ENCODE results near the gene ADISSP. TPM values are rescaled to one million over a fixed set of nuclear protein-coding genes. Genes with fewer than 3 reads are reported as not detected.

Gene ADISSP
- total RNA-seq, 1 donor from 2014 or later, result 93.0 TPM

DNA sequence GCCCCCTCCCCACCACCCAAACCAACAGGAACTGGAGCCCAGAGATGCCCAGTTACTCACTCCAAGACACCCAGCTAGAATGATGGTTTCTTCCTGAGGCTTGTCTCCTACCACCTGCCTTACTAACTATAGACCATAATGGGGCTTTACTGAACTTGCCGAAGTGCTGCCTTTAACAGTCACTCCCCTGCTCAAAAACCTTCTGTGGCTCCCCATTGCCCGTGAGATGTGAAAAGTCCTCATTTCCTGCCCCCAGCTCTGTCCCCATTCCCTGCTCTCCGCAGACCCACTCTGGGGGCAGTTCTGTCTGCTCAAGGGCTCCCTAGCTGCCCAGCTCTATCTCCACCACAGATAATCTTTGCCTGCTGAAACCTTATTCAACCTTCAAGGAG is 60.0 kb downstream of the ADISSP start:
- H3K9me3 Mint-ChIP-seq, result no peaks in the 10 kb centered on the region
- H3K36me3 Mint-ChIP-seq (ENCODE audit: low read depth), result no peaks in the 10 kb centered on the region
- H3K27ac Mint-ChIP-seq (ENCODE audit: unreplicated experiment), result no peak overlapping the region
- TF ChIP-seq, protein P1, sequence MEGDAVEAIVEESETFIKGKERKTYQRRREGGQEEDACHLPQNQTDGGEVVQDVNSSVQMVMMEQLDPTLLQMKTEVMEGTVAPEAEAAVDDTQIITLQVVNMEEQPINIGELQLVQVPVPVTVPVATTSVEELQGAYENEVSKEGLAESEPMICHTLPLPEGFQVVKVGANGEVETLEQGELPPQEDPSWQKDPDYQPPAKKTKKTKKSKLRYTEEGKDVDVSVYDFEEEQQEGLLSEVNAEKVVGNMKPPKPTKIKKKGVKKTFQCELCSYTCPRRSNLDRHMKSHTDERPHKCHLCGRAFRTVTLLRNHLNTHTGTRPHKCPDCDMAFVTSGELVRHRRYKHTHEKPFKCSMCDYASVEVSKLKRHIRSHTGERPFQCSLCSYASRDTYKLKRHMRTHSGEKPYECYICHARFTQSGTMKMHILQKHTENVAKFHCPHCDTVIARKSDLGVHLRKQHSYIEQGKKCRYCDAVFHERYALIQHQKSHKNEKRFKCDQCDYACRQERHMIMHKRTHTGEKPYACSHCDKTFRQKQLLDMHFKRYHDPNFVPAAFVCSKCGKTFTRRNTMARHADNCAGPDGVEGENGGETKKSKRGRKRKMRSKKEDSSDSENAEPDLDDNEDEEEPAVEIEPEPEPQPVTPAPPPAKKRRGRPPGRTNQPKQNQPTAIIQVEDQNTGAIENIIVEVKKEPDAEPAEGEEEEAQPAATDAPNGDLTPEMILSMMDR (conservative IDR thresholded peaks at IDR 0.05), result no peak
- DNase-seq (ENCODE audit: low read depth, low spot score), result no peak
- H3K27me3 Mint-ChIP-seq (ENCODE audit: low read depth), result no peaks in the 10 kb centered on the region
- H3K4me3 Mint-ChIP-seq, result no peak overlapping the region
- no peaks in the 10 kb centered on the region for H3K4me1 Mint-ChIP-seq

DNA sequence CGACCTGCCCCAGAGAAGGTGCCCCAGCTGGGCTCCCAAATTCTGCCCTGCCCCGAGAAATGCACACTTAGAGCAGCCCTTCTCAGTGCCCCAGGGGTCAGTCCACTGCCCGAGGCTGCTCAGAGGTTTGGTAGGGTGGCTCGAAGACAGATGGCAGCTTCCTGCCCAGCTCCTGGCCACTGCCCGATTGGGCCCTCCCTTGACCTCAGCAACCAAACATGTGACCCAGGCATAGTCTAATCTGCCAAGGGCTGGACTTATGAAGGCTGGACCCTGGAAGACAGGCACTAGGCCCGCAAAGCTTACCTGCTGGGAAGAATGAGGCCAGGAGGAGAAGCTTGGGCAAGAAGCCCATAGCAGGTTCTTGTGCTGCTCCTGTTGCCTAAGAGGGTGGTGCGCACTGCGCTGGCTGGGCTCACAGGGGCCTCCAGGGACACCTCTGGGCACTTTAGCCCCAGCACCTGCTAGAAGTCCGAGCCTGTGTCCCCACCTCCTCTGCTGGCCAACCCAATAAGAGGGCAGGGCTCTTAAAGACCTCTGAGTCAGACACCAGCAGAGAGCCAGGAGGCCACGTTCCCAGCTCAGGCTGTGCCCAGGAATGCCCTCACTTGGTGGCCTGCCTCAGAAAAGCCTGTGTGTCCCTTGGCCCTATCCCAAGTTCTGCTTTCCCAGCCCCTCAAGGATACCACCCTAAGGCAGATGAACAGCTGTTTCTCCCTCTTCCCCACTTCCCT is 60.6 kb downstream of the ADISSP start:
- Mint-ChIP-seq H3K4me3 (no peak overlapping the region), H3K9me3 (no peaks in the 10 kb centered on the region), H3K27me3 (ENCODE audit: low read depth) (no peaks in the 10 kb centered on the region), H3K27ac (ENCODE audit: unreplicated experiment) (no peak overlapping the region), H3K36me3 (ENCODE audit: low read depth) (no peaks in the 10 kb centered on the region), H3K4me1 (no peaks in the 10 kb centered on the region)
- TF ChIP-seq, protein P1 (conservative IDR thresholded peaks at IDR 0.05), result no peak
- DNase-seq (ENCODE audit: low read depth, low spot score), result no peak

DNA sequence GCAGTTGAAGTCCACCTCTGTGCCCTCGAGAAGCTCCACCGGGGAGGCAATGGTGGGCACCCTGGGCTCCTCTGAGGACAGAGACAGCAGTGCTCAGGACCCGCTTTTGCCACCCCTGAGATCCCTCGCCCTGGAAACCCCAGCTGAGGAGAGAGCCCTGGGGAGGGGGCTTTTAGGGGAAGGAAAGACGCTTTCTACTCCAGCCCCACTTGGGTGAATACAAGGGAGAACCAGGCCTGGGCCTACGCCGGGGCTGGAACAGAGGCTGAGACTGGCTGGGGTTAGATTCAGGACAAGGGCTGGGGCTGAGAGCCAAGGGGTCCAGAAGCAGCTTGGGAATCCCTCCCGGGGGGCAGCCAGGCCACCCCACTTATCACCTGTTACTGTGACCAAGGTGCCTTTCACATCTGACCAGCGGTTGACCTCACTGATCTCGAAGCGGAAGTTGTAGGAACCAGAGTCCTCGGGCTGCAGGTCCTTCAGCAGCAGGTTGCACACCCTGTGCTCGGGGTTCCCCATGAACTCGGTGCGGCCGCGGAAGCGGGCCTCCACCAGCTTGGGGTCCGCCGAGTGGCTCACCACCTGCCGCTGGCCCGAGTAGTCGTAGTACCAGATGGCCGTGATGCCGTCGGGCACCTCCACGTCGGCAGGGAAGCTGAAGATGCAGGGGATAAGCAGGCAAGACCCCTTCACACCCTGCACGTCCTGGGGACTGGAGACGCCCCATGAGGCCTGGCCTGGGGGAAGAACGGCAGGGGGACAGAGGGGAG is 61.4 kb downstream of the ADISSP start:
- no peak overlapping the region for H3K27ac Mint-ChIP-seq (ENCODE audit: unreplicated experiment)
- H3K9me3 Mint-ChIP-seq, result no peaks in the 10 kb centered on the region
- no peaks in the 10 kb centered on the region for H3K36me3 Mint-ChIP-seq (ENCODE audit: low read depth)
- no peak overlapping the region for H3K4me3 Mint-ChIP-seq
- TF ChIP-seq, protein P1 (conservative IDR thresholded peaks at IDR 0.05), result no peak
- DNase-seq (ENCODE audit: low read depth, low spot score), result no peak
- no peaks in the 10 kb centered on the region for H3K27me3 Mint-ChIP-seq (ENCODE audit: low read depth)
- H3K4me1 Mint-ChIP-seq, result no peaks in the 10 kb centered on the region

DNA sequence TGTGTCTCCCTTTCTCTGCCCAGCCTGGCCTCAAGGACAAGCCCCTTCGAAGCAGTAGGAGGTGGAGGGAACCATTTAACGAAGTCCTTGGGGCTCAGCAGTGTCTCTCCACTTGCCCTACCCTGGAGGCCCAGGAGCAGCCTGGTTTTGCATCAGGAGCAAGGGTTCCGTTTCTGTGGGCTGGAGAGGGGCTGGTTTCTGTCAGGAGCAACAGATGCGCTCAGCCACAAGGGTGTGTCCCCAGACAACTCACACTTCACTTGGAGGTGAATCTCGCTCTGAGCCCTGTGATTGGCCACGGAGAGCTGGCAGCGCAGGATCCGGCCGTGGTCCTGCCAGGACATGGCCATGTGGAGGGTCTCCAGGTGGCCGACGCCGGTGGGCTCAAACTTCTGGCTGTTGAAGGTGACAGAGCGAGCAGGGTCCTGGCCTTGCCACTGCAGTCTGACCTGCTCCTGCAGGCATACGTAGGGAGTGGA is 62.0 kb downstream of the ADISSP start:
- H3K27me3 Mint-ChIP-seq (ENCODE audit: low read depth), result no peaks in the 10 kb centered on the region
- TF ChIP-seq, protein P1 (conservative IDR thresholded peaks at IDR 0.05), result no peak
- H3K4me1 Mint-ChIP-seq, result no peaks in the 10 kb centered on the region

DNA sequence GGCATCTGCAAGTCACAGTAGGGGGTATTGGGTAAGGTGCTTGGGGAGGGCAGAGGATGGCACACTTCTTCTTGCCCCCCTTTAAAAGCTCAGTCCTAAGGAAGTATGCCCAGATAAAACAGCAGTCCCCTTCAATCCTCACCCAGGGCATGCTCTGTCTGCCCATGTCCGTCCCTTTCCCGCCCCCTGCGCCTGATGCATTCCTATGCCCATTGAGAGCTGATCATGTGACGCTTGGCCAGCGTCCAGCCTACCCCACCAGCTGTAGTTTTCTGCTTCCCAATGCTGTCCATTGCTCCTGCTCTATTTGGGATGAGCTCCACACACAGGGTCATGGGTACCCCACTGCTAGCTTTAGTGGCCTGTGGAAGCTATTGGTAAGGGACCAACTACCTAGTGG is 63.5 kb downstream of the ADISSP start:
- no peak for DNase-seq (ENCODE audit: low read depth, low spot score)
- Mint-ChIP-seq H3K4me3 (no peak overlapping the region), H3K4me1 (no peaks in the 10 kb centered on the region), H3K27ac (ENCODE audit: unreplicated experiment) (no peak overlapping the region), H3K9me3 (no peaks in the 10 kb centered on the region), H3K27me3 (ENCODE audit: low read depth) (no peaks in the 10 kb centered on the region), H3K36me3 (ENCODE audit: low read depth) (no peaks in the 10 kb centered on the region)
- TF ChIP-seq, protein P1 (conservative IDR thresholded peaks at IDR 0.05), result no peak

More for the DNA sequence above, 62.0 kb downstream of the ADISSP start:
- Mint-ChIP-seq H3K4me3 (no peak overlapping the region), H3K36me3 (ENCODE audit: low read depth) (no peaks in the 10 kb centered on the region), H3K9me3 (no peaks in the 10 kb centered on the region), H3K27ac (ENCODE audit: unreplicated experiment) (no peak overlapping the region)
- no peak for DNase-seq (ENCODE audit: low read depth, low spot score)

Other genes starting within 250 kb of the ADISSP start
- gene GFRA4, start 104.4 kb downstream of the ADISSP start, total RNA-seq, result not detected in 2 replicates
- 3.0 and 3.2 TPM in 2 replicates for gene ADAM33, start 85.7 kb downstream of the ADISSP start, total RNA-seq
- not detected in 2 replicates for gene SIGLEC1, start 55.2 kb downstream of the ADISSP start, total RNA-seq
- gene HSPA12B, start 35.1 kb downstream of the ADISSP start, total RNA-seq, result 1.1 and 1.3 TPM in 2 replicates
- gene SPEF1, start 13.7 kb upstream of the ADISSP start, total RNA-seq, result 0.54 and 0.55 TPM in 2 replicates
- 82.1 and 83.6 TPM in 2 replicates for gene CENPB, start 19.0 kb upstream of the ADISSP start, total RNA-seq
- 46.5 and 47.5 TPM in 2 replicates for gene CDC25B, start 28.6 kb upstream of the ADISSP start, total RNA-seq
- 9.3 and 12.8 TPM in 2 replicates for gene AP5S1, start 52.8 kb upstream of the ADISSP start, total RNA-seq
- 37.2 and 38.3 TPM in 2 replicates for gene MAVS, start 79.1 kb upstream of the ADISSP start, total RNA-seq
- 65.4 and 66.9 TPM in 2 replicates for gene PANK2, start 121.6 kb upstream of the ADISSP start, total RNA-seq
- gene RNF24, start 247.8 kb upstream of the ADISSP start, total RNA-seq, result 34.9 and 35.1 TPM in 2 replicates